HepG2 (cell line): ENCODE data around the gene LSR. TPM values are rescaled to one million over a fixed set of nuclear protein-coding genes. Genes with fewer than 3 reads are reported as not detected.

Source experiments
- ASH2L ChIP-seq: fragments of 300-600, 200-600 bp; sonication (generic); IDR thresholded peaks from 2 replicates; pipeline ENCODE4 v1.7.0; 2017; ENCODE audit warnings: low read depth, mild to moderate bottlenecking, moderate library complexity, mixed read lengths, low read length; ENCODE audit not compliant: insufficient read length
- BCL6 ChIP-seq: IDR thresholded peaks from 2 replicates; pipeline ENCODE4 v1.6.1; 2016; ENCODE audit warnings: missing genetic modification reagents, missing compliant biosample characterization
- HOXA5 ChIP-seq: sonication (generic); formaldehyde crosslinking; IDR thresholded peaks from 2 replicates; pipeline ENCODE4 v1.4.0; 2020; ENCODE audit warnings: missing genetic modification reagents
- POLR2A ChIP-seq, 2 experiments: IDR thresholded peaks; 2 replicates each; pipeline ENCODE4 v1.6.1; 2011; ENCODE audit warnings: low read depth in 2 of 2, low read length in 2 of 2, mild to moderate bottlenecking in 1 of 2, moderate library complexity in 1 of 2; ENCODE audit not compliant: insufficient read depth in 1 of 2
- SP2 ChIP-seq: sonication (generic); formaldehyde crosslinking; IDR thresholded peaks from 2 replicates; pipeline ENCODE4 v1.5.1; 2020; ENCODE audit warnings: mild to moderate bottlenecking, missing genetic modification reagents
- TFDP1 ChIP-seq: IDR thresholded peaks from 2 replicates; pipeline ENCODE4 v1.6.1; 2016; ENCODE audit warnings: missing compliant biosample characterization, missing genetic modification reagents, borderline replicate concordance
- UBTF ChIP-seq: sonication (generic); formaldehyde crosslinking; IDR thresholded peaks from 2 replicates; pipeline ENCODE4 v1.4.0; 2020; ENCODE audit warnings: mild to moderate bottlenecking, missing genetic modification reagents
- ZFX ChIP-seq: sonication (generic); formaldehyde crosslinking; IDR thresholded peaks from 2 replicates; pipeline ENCODE4 v1.4.0; 2020; ENCODE audit warnings: mild to moderate bottlenecking, low read depth, missing genetic modification reagents, moderate library complexity
- ZNF180 ChIP-seq: sonication (generic); formaldehyde crosslinking; IDR thresholded peaks from 2 replicates; pipeline ENCODE4 v1.4.0; 2020; ENCODE audit warnings: low read depth, missing genetic modification reagents, borderline replicate concordance
- ZNF260 ChIP-seq: sonication (generic); formaldehyde crosslinking; IDR thresholded peaks from 2 replicates; pipeline ENCODE4 v1.4.0; 2020; ENCODE audit warnings: missing genetic modification reagents, low read depth, mild to moderate bottlenecking, borderline replicate concordance
- ZNF44 ChIP-seq: sonication (generic); formaldehyde crosslinking; IDR thresholded peaks from 2 replicates; pipeline ENCODE4 v1.5.1; 2020; ENCODE audit warnings: mild to moderate bottlenecking, missing genetic modification reagents
- ZNF501 ChIP-seq: sonication (generic); formaldehyde crosslinking; IDR thresholded peaks from 2 replicates; pipeline ENCODE4 v1.5.1; 2020; ENCODE audit warnings: mild to moderate bottlenecking, moderate library complexity, missing genetic modification reagents
- ZNF512B ChIP-seq: sonication (generic); formaldehyde crosslinking; IDR thresholded peaks from 2 replicates; pipeline ENCODE4 v1.5.1; 2020; ENCODE audit warnings: missing genetic modification reagents, mild to moderate bottlenecking, borderline replicate concordance
- ZNF770 ChIP-seq: sonication (generic); formaldehyde crosslinking; IDR thresholded peaks from 2 replicates; pipeline ENCODE4 v1.5.0; 2020; ENCODE audit warnings: mild to moderate bottlenecking, missing genetic modification reagents
- ZSCAN29 ChIP-seq: sonication (generic); formaldehyde crosslinking; conservative IDR thresholded peaks from 2 replicates; pipeline ENCODE4 v1.4.0; 2020; ENCODE audit warnings: mild to moderate bottlenecking, missing genetic modification reagents
- polyA plus RNA-seq, 8 experiments: library from polyadenylated mRNA; depleted of rRNA in 3 of 8; stranded (reverse) in 7 of 8; unstranded in 1 of 8; fragments of >200 nt; fragmentation: Illumina TruSeq in 4 of 8; extraction: Trizol in 4 of 8; gene quantifications; 2 replicates each; pipeline versions ENCODE4 v1.2.1 to v1.2.3, GENCODE V29; 2011 to 2016; ENCODE audit warnings: low read depth in 4 of 8, missing spikeins in 1 of 8, mixed read lengths in 1 of 8; ENCODE audit not compliant: insufficient read depth in 1 of 8
- total RNA-seq, 5 experiments: library from RNA; depleted of rRNA; stranded (reverse); fragments of >200 nt; fragmentation: Illumina TruSeq; extraction: Trizol; gene quantifications; 2 replicates each; pipeline ENCODE4 v1.2.3, GENCODE V29; 2016; ENCODE audit warnings: low read depth in 1 of 5

Gene LSR
- total and polyA plus RNA-seq, 2 of the 13 experiments (the other 11 are each of a cell fraction or from before 2014, with no cell fraction given), result 29.2 to 79.2 TPM

- TF ChIP-seq ZNF512B (CRISPR knock-in tag), result no peak
- 0 out of 2 replicates have a peak, but pooled peaks have one; percentile 28 for TF ChIP-seq HOXA5
- 0 out of 2 replicates have a peak, but pooled peaks have one; percentile 22 for TF ChIP-seq ZNF770
- no peak for TF ChIP-seq ASH2L
- peak; percentile 91 for TF ChIP-seq UBTF
- TF ChIP-seq TFDP1 (CRISPR knock-in tag), result peak; percentile 51; the same call in 1 of the 2 replicates
- peak; percentile 70; the same call in 1 of the 2 replicates for TF ChIP-seq ZNF501 (CRISPR knock-in tag)
- TF ChIP-seq SP2 (CRISPR knock-in tag), result peak; percentile 20; the same call in 1 of the 2 replicates
- peak; percentile 87 for TF ChIP-seq ZFX (CRISPR knock-in tag)
- TF ChIP-seq ZSCAN29, result 0 out of 2 replicates have a peak, but pooled peaks have one; percentile 36
- TF ChIP-seq ZNF260 (CRISPR knock-in tag), result no peak
- no peak for TF ChIP-seq ZNF44 (CRISPR knock-in tag)
- TF ChIP-seq ZNF180, result no peak
- peak in 1 of 2 experiments; percentile 26; a peak in 1 of 4 replicates for TF ChIP-seq POLR2A (IDR thresholded peaks at IDR 0.05; ENCODE audit: insufficient read depth in 1 of 2, low read depth in 2 of 2, low read length in 2 of 2)
- TF ChIP-seq BCL6 (CRISPR knock-in tag), result peak; percentile 14; the same call in 1 of the 2 replicates
Measured at GRCh38 chr19:35269438-35270117, 20.8 kb downstream of the LSR start (continued).
